GM03348 (cell line): ENCODE results near the gene CAMK1D.

Experiments
- DNase-seq: peaks from one replicate; pipeline ENCODE4 v3.0.0; 2012; ENCODE audit warnings: low spot score

The CAMK1D gene

GRCh38 chr10:12657489-12657888 lies 308.1 kb downstream of the CAMK1D start:
- no peak for DNase-seq

- no peak for DNase-seq
Observed at GRCh38 chr10:12658526-12658925, 309.2 kb downstream of the CAMK1D start.

GRCh38 chr10:12659706-12660105 lies 310.4 kb downstream of the CAMK1D start:
- no peak for DNase-seq

- no peak for DNase-seq
Observed at GRCh38 chr10:12660812-12661211, 311.5 kb downstream of the CAMK1D start.

- no peak for DNase-seq
Observed at GRCh38 chr10:12661671-12662070, 312.3 kb downstream of the CAMK1D start.

- no peak for DNase-seq
Observed at GRCh38 chr10:12663863-12664262, 314.5 kb downstream of the CAMK1D start.

- no peak for DNase-seq
Observed at GRCh38 chr10:12665501-12665900, 316.2 kb downstream of the CAMK1D start.

GRCh38 chr10:12667052-12667451 lies 317.7 kb downstream of the CAMK1D start:
- DNase-seq, result no peak

GRCh38 chr10:12668634-12669033 lies 319.3 kb downstream of the CAMK1D start:
- no peak for DNase-seq

- no peak for DNase-seq
Observed at GRCh38 chr10:12670004-12670403, 320.7 kb downstream of the CAMK1D start.

GRCh38 chr10:12675186-12675585 lies 325.8 kb downstream of the CAMK1D start:
- DNase-seq, result no peak

GRCh38 chr10:12679636-12680035 lies 330.3 kb downstream of the CAMK1D start:
- no peak for DNase-seq

GRCh38 chr10:12681252-12681651 lies 331.9 kb downstream of the CAMK1D start:
- DNase-seq, result no peak

GRCh38 chr10:12684784-12685183 lies 335.4 kb downstream of the CAMK1D start:
- DNase-seq, result no peak

- DNase-seq, result peak; percentile 15
Observed at GRCh38 chr10:12685261-12686058, 336.1 kb downstream of the CAMK1D start.

- DNase-seq, result no peak
Observed at GRCh38 chr10:12687996-12688395, 338.6 kb downstream of the CAMK1D start.

- no peak for DNase-seq
Observed at GRCh38 chr10:12689893-12690292, 340.5 kb downstream of the CAMK1D start.

- DNase-seq, result no peak
Observed at GRCh38 chr10:12690525-12691126, 341.3 kb downstream of the CAMK1D start.

- no peak for DNase-seq
Observed at GRCh38 chr10:12691596-12691995, 342.2 kb downstream of the CAMK1D start.

- no peak for DNase-seq
Observed at GRCh38 chr10:12697764-12698163, 348.4 kb downstream of the CAMK1D start.

- peak; percentile 22 for DNase-seq
Observed at GRCh38 chr10:12699258-12699700, 349.9 kb downstream of the CAMK1D start.

GRCh38 chr10:12699781-12700556 lies 350.6 kb downstream of the CAMK1D start:
- no peak for DNase-seq

GRCh38 chr10:12700557-12700874 lies 351.2 kb downstream of the CAMK1D start:
- DNase-seq, result no peak
